Measurements from ENCODE around the gene ZFYVE19.

DNA sequence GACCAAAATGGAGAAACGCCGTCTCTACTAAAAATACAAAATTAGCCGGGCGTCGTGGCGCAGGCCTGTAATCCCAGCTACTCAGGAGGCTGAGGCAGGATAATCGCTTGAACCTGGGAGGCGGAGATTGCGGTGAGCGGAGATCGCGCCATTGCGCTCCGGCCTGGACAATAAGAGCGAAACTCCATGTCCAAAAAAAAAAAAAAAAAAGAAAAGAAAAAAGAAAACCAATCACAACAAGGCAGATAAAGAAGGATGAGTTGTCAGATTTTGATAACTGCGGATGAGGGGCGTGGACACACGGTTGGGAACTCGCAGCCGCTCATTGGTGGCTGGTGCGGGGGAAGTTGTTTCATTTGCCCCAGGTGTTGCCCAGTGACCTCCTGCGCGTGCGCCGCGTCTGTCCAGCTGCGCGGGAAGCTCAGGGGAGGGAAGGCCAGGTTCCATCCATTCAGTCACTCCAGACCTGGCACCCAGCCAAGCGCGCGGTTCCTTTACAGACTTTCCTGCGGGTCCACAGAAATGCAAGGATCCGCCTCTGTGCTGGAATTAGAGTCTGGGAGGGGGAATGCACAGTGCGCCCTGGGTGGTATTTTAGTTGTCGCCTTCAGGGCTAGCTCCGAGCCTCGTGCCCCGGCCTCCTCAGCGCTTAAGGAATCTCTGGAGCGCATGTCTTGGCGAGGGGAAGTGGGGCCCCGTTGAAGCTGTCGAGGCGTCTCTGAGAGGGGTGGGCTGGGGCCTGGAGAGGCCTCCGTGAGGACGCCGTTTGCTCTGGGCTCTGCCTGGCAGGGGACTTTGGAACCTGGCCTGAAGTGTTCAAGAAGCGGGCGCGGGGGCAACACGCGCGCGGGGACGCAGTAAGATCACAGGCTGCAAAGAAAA lies 43.7 kb upstream of the ZFYVE19 start:
- TF ChIP-seq POLR2A (IDR thresholded peaks at IDR 0.05) = no peak
- TF ChIP-seq, protein P1, sequence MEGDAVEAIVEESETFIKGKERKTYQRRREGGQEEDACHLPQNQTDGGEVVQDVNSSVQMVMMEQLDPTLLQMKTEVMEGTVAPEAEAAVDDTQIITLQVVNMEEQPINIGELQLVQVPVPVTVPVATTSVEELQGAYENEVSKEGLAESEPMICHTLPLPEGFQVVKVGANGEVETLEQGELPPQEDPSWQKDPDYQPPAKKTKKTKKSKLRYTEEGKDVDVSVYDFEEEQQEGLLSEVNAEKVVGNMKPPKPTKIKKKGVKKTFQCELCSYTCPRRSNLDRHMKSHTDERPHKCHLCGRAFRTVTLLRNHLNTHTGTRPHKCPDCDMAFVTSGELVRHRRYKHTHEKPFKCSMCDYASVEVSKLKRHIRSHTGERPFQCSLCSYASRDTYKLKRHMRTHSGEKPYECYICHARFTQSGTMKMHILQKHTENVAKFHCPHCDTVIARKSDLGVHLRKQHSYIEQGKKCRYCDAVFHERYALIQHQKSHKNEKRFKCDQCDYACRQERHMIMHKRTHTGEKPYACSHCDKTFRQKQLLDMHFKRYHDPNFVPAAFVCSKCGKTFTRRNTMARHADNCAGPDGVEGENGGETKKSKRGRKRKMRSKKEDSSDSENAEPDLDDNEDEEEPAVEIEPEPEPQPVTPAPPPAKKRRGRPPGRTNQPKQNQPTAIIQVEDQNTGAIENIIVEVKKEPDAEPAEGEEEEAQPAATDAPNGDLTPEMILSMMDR (IDR thresholded peaks at IDR 0.05) = no peak
- no peak for TF ChIP-seq EP300 (IDR thresholded peaks at IDR 0.05)
